GM23338 (cell line): ENCODE measurements around the gene SLC43A2.

ENCODE experiments used
- CTCF ChIP-seq, 2 experiments: fragments of 200-600 bp in 1 of 2; sonication (generic) in 1 of 2; conservative IDR thresholded peaks; 2 replicates each; pipeline versions ENCODE4 v1.5.1 to v1.6.1; 2016 to 2017; ENCODE audit warnings: antibody characterized with exemption in 2 of 2, low read depth in 2 of 2, mild to moderate bottlenecking in 2 of 2, moderate library complexity in 1 of 2
- POLR2AphosphoS5 ChIP-seq: IDR thresholded peaks from 2 replicates; pipeline ENCODE4 v1.6.1; 2016; ENCODE audit warnings: antibody characterized with exemption, low read depth

- TF ChIP-seq CTCF (conservative IDR thresholded peaks at IDR 0.05; ENCODE audit: low read depth in 2 of 2), result no peak
- no peak for TF ChIP-seq POLR2AphosphoS5
Observed at GRCh38 chr17:1658100-1658499, 29.5 kb upstream of the SLC43A2 start.
